ENCODE data around the gene FBXL14.

FBXL14 gene

GRCh38 chr12:1590221-1590979 is 4.0 kb downstream of the FBXL14 start:
- peaks cover 0 to 6% of the 10 kb centered on the region in 2 experiments; a peak in 1 of 3 replicates for H3K36me3 ChIP-seq (ENCODE audit: control insufficient read depth in 2 of 2, insufficient read depth in 1 of 2, low read length in 2 of 2)
- peaks cover 26% of the 10 kb centered on the region for H3K4me1 ChIP-seq (ENCODE audit: control insufficient read depth, insufficient read depth, low read length)
- H3K9me3 ChIP-seq (ENCODE audit: control insufficient read depth, insufficient read depth, low read depth, low read length), result no peaks in the 10 kb centered on the region
- ChIA-PET CTCF (interaction anchor here (2.7 kb wide), 1 partner anchor 473 kb away, joined by 19 read pairs; no protein-coding TSS in a partner anchor), POLR2A (interaction anchor here (0.6 to 1.1 kb wide), 4 partner anchors 10 to 101 kb away, joined by 3 to 7 read pairs (median 3); no protein-coding TSS in a partner anchor)
- H3K27ac ChIP-seq (ENCODE audit: extremely low read depth, low read depth, low read length), result peak overlapping the region; percentile 78
- H3K4me3 ChIP-seq (ENCODE audit: low read depth, low read length), result peak overlapping the region; percentile 43
- TF ChIP-seq KLF1 (tag by site-specific recombination; IDR thresholded peaks at IDR 0.05) (peak; percentile 75), ZBTB1 (tag by site-specific recombination; IDR thresholded peaks at IDR 0.05) (no peak), ZNF239 (tag by site-specific recombination; IDR thresholded peaks at IDR 0.05) (no peak), ZNF776 (tag by site-specific recombination; IDR thresholded peaks at IDR 0.05; ENCODE audit: borderline replicate concordance) (no peak), ZNF335 (tag by site-specific recombination; conservative IDR thresholded peaks at IDR 0.05) (peak; percentile 21), KLF10 (tag by site-specific recombination; IDR thresholded peaks at IDR 0.05) (peak; percentile 86), HOXA7 (CRISPR knock-in tag; IDR thresholded peaks at IDR 0.05; ENCODE audit: borderline replicate concordance) (no peak), EGR2 (tag by site-specific recombination; IDR thresholded peaks at IDR 0.05; ENCODE audit: low read depth) (peak; percentile 89), ZNF37A (tag by site-specific recombination; IDR thresholded peaks at IDR 0.05) (no peak), ZNF830 (tag by site-specific recombination; IDR thresholded peaks at IDR 0.05; ENCODE audit: low read depth) (no peak), ZNF292 (tag by site-specific recombination; IDR thresholded peaks at IDR 0.05; ENCODE audit: borderline replicate concordance, low read depth) (no peak), ZNF18 (tag by site-specific recombination; IDR thresholded peaks at IDR 0.05) (peak; percentile 74), ZBTB20 (tag by site-specific recombination; IDR thresholded peaks at IDR 0.05) (peak; percentile 85), ZSCAN30 (tag by site-specific recombination; IDR thresholded peaks at IDR 0.05) (peak; percentile 9; the same call in 1 of the 2 replicates), ZBTB11 (tag by site-specific recombination; conservative IDR thresholded peaks at IDR 0.05; ENCODE audit: low read depth) (no peak), ZNF223 (tag by site-specific recombination; IDR thresholded peaks at IDR 0.05) (no peak), ZNF366 (tag by site-specific recombination; conservative IDR thresholded peaks at IDR 0.05) (peak; percentile 12; the same call in 1 of the 2 replicates), ZEB2 (tag by site-specific recombination; IDR thresholded peaks at IDR 0.05) (peak; percentile 28), ZNF48 (tag by site-specific recombination; IDR thresholded peaks at IDR 0.05) (no peak), ZIC2 (tag by site-specific recombination; IDR thresholded peaks at IDR 0.05) (peak; percentile 60), YY1 (tag by site-specific recombination; IDR thresholded peaks at IDR 0.05) (no peak), ZNF157 (tag by site-specific recombination; IDR thresholded peaks at IDR 0.05) (no peak), TRIM28 (IDR thresholded peaks at IDR 0.05; ENCODE audit: borderline replicate concordance, low read length) (0 out of 2 replicates have a peak, but pooled peaks have one; percentile 56)
- TF ChIP-seq, protein P1, sequence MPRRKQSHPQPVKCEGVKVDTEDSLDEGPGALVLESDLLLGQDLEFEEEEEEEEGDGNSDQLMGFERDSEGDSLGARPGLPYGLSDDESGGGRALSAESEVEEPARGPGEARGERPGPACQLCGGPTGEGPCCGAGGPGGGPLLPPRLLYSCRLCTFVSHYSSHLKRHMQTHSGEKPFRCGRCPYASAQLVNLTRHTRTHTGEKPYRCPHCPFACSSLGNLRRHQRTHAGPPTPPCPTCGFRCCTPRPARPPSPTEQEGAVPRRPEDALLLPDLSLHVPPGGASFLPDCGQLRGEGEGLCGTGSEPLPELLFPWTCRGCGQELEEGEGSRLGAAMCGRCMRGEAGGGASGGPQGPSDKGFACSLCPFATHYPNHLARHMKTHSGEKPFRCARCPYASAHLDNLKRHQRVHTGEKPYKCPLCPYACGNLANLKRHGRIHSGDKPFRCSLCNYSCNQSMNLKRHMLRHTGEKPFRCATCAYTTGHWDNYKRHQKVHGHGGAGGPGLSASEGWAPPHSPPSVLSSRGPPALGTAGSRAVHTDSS (tag by site-specific recombination; IDR thresholded peaks at IDR 0.05), result no peak
- TF ChIP-seq, protein P2, sequence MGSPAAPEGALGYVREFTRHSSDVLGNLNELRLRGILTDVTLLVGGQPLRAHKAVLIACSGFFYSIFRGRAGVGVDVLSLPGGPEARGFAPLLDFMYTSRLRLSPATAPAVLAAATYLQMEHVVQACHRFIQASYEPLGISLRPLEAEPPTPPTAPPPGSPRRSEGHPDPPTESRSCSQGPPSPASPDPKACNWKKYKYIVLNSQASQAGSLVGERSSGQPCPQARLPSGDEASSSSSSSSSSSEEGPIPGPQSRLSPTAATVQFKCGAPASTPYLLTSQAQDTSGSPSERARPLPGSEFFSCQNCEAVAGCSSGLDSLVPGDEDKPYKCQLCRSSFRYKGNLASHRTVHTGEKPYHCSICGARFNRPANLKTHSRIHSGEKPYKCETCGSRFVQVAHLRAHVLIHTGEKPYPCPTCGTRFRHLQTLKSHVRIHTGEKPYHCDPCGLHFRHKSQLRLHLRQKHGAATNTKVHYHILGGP (tag by site-specific recombination; IDR thresholded peaks at IDR 0.05), result peak; percentile 88
- TF ChIP-seq, protein P3, sequence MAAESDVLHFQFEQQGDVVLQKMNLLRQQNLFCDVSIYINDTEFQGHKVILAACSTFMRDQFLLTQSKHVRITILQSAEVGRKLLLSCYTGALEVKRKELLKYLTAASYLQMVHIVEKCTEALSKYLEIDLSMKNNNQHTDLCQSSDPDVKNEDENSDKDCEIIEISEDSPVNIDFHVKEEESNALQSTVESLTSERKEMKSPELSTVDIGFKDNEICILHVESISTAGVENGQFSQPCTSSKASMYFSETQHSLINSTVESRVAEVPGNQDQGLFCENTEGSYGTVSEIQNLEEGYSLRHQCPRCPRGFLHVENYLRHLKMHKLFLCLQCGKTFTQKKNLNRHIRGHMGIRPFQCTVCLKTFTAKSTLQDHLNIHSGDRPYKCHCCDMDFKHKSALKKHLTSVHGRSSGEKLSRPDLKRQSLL (tag by site-specific recombination; IDR thresholded peaks at IDR 0.05), result peak; percentile 47; the same call in 1 of the 2 replicates
- TF ChIP-seq, protein P4, sequence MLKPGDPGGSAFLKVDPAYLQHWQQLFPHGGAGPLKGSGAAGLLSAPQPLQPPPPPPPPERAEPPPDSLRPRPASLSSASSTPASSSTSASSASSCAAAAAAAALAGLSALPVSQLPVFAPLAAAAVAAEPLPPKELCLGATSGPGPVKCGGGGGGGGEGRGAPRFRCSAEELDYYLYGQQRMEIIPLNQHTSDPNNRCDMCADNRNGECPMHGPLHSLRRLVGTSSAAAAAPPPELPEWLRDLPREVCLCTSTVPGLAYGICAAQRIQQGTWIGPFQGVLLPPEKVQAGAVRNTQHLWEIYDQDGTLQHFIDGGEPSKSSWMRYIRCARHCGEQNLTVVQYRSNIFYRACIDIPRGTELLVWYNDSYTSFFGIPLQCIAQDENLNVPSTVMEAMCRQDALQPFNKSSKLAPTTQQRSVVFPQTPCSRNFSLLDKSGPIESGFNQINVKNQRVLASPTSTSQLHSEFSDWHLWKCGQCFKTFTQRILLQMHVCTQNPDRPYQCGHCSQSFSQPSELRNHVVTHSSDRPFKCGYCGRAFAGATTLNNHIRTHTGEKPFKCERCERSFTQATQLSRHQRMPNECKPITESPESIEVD (tag by site-specific recombination; IDR thresholded peaks at IDR 0.05), result peak; percentile 52
